Heart right ventricle (tissue), 16 donors: ENCODE data around the gene APOL6. TPM values are rescaled to one million over a fixed set of nuclear protein-coding genes. Genes with fewer than 3 reads are reported as not detected.
A peak's percentile ranks its signal among the peaks of the same experiment; 100 is the strongest.

ENCODE experiments used
- ATAC-seq, 8 donors: fragments of 200-7000 bp; cut with Tn5 transposase; one replicate each; pipeline ENCODE4 v1.9.1; 2020; ENCODE audit warnings: mild to moderate bottlenecking in 8 of 8, moderate library complexity in 8 of 8, moderate number of reproducible peaks in 1 of 8
- DNase-seq, 2 donors: peaks; one replicate each; pipeline ENCODE4 v3.0.0-alpha.2; 2020
- H3K27ac ChIP-seq, 10 donors: fragments of 200-600 bp; sonication (generic) in 2 of 10; one replicate each; pipeline versions ENCODE4 v1.5.0 to v1.8.0; 2020 to 2022; ENCODE audit warnings: mild to moderate bottlenecking in 3 of 10
- H3K27me3 ChIP-seq, 7 donors: fragments of 200-600 bp; one replicate each; pipeline ENCODE4 v1.8.0; 2021 to 2022; ENCODE audit warnings: mild to moderate bottlenecking in 2 of 7
- H3K36me3 ChIP-seq, 9 donors: fragments of 200-600 bp; sonication (generic) in 1 of 9; one replicate each; pipeline versions ENCODE4 v1.5.0 to v1.8.0; 2020 to 2022; ENCODE audit warnings: mild to moderate bottlenecking in 2 of 9
- H3K4me1 ChIP-seq, 9 donors: fragments of 200-600 bp; sonication (generic) in 1 of 9; one replicate each; pipeline versions ENCODE4 v1.5.0 to v1.8.0; 2020 to 2022; ENCODE audit warnings: mild to moderate bottlenecking in 4 of 9
- H3K4me3 ChIP-seq, 10 donors: fragments of 200-600 bp; sonication (generic) in 2 of 10; one replicate each; pipeline versions ENCODE4 v1.5.0 to v1.8.0; 2020 to 2022; ENCODE audit warnings: mild to moderate bottlenecking in 7 of 10, moderate library complexity in 2 of 10
- H3K9me3 ChIP-seq, 11 donors: fragments of 200-600 bp in 10 of 11; sonication (generic) in 2 of 11; one replicate each; pipeline versions ENCODE4 v1.5.0 to v1.8.0; 2013 to 2022; ENCODE audit warnings: mild to moderate bottlenecking in 2 of 11, control low read depth in 1 of 11, moderate library complexity in 1 of 11
- WGBS, 2 donors: extraction: QIAGEN DNeasy Blood & Tissue Kit; methylation state at CpG; one replicate each; pipeline ENCODE4 v1.1.7; 2013; ENCODE audit warnings: inconsistent platforms in 1 of 2; 5-methylcytosine and 5-hydroxymethylcytosine counted together
- intact Hi-C, 10 donors: fragments of 100-400 bp; cut with DNase I; formaldehyde crosslinking; loops; one replicate each; pipeline versions ENCODE4 v1.11.1 to v1.14.2; 2022
- polyA plus RNA-seq, 2 donors: library from polyadenylated mRNA; stranded (reverse); fragments of 200-250 nt; gene quantifications; one replicate each; pipeline ENCODE4 v1.2.3, GENCODE V29; 2013
- total RNA-seq, 10 donors: library from RNA; stranded (reverse); fragmentation: NEBNext Ultra II Directional in 3 of 10; extraction: Animal tissue kit (Norgen Biotek cat#: 25700) in 3 of 10; gene quantifications; one replicate each; pipeline versions ENCODE4 v1.2.1 to v1.2.4, GENCODE V29; 2021 to 2023
- TF ChIP-seq, protein P1 (sequence below), 9 donors: fragments of 200-600 bp; sonication (generic) in 2 of 9; IDR thresholded peaks; one replicate each; pipeline versions ENCODE4 v1.5.0 to v1.8.0; 2021 to 2022; ENCODE audit warnings: antibody characterized with exemption in 9 of 9, mild to moderate bottlenecking in 5 of 9, moderate library complexity in 1 of 9
- donor health status: Arrhythmogenic right ventricular cardiomyopathy.
- donor health status: ischemic (EF 13 %, LVEDD 7.1; RV severe dilation, severe dysfunction).
- donor health status: healthy with polysubstance abuse.
- donor health status: DM: no; HTN: yes; CAD: no.
- donor health status: DM: no; HTN: no; CAD: no.
- donor health status: ischemic (EF 25% LVEDD 6.9; RV normal size, moderate dysfunction).
- donor health status: ischemic (EF 25% LVEDD 5.7; RV mildly dilated, moderate dysfunction).
- donor health status: healthy.
- donor health status: DM: yes; HTN: yes; CAD: no.
- donor health status: Ischemic cardiomyopathy.
- donor health status: ischemic (EF 35%, LVEDD 5.7; RV mildly dilated, moderate dysfunction).
- donor health status: nonischemic (EF 11% LVEDD 7.7; RV severe dilation, severe dysfunction).
- donor health status: DM: yes; HTN: yes; CAD: no.
- donor health status: PGD.
- donor health status: ischemic (EF 29% LVEDD 5.4; RV normal size, mild dysfunction).
- donor health status: nonischemic (EF 23%, LVEDD 6.1; RV moderate dilation, normal function).

APOL6 gene
- total and polyA plus RNA-seq, 12 donors = 1.7 to 51.9 (median 7.6) TPM

DNA sequence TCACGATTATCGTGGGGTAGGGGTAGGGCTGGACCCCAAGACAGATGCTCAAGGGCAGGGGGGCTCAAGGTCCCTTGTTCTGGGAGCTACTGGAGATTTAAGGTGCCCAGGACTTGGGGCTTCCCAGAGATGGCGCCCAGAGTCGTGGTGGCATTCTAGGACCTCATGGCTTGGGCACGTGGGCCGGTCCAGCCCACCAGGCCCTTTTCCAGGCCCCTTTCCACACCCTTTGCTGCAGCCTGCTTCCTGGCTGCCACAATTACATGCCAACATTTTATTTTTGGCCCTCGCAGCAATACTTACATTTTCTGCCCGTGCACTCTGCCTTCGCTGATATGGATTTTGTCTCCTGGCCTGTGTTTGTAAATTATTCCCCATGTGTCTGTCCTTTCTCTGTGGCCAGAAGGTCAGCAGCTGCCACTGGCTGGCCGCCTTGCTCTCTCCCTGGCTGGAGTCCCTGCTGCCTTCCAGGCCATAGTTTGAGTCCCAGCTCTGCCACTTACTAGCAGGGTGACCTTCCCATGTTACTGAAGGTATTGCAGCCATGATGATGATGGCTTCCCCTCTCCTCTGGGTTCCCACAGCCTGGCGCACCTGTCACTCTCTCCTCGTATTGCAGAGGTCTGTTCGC, 42.3 kb upstream of the APOL6 start:
- Histone ChIP-seq H3K9me3 (no peaks in the 10 kb centered on the region), H3K36me3 (peaks cover 0 to 37% (median 0%) of the 10 kb centered on the region in 9 donors), H3K4me3 (no peak overlapping the region), H3K27ac (peak overlapping the region; percentile 53 to 92 (median 78)), H3K27me3 (no peaks in the 10 kb centered on the region), H3K4me1 (peaks cover 13 to 84% (median 39%) of the 10 kb centered on the region in 9 donors)
- WGBS, 2 donors = 30 to 46% methylated on average over 13 of the region's 13 CpGs
- peak; percentile 70 to 72 for DNase-seq
- intact Hi-C loops = no loop called here
- ATAC-seq = peak; percentile 56 to 89 (median 72)
- TF ChIP-seq, protein P1, sequence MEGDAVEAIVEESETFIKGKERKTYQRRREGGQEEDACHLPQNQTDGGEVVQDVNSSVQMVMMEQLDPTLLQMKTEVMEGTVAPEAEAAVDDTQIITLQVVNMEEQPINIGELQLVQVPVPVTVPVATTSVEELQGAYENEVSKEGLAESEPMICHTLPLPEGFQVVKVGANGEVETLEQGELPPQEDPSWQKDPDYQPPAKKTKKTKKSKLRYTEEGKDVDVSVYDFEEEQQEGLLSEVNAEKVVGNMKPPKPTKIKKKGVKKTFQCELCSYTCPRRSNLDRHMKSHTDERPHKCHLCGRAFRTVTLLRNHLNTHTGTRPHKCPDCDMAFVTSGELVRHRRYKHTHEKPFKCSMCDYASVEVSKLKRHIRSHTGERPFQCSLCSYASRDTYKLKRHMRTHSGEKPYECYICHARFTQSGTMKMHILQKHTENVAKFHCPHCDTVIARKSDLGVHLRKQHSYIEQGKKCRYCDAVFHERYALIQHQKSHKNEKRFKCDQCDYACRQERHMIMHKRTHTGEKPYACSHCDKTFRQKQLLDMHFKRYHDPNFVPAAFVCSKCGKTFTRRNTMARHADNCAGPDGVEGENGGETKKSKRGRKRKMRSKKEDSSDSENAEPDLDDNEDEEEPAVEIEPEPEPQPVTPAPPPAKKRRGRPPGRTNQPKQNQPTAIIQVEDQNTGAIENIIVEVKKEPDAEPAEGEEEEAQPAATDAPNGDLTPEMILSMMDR (IDR thresholded peaks at IDR 0.05) = no peak

DNA sequence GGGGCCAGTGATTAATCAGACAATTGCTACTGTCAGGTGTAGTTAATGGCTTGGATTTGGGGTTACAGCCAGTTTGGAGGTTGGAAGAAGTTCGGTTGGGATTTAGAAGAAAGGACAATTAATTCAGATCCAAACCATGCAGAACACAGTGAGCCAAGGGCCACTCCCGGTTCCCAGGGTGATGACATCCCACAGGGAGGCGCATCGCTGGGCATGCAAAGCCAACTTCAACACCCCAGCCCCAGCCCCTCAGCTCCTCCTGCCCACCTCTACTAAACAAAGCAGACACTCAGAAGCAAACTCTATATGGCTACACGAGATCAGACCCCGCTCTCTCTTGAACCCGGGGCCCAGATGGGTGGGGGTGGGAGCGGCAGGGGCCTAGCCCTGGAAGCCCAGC, 41.3 kb upstream of the APOL6 start:
- no peak overlapping the region for H3K4me3 ChIP-seq
- no peaks in the 10 kb centered on the region for H3K9me3 ChIP-seq
- TF ChIP-seq, protein P1 (IDR thresholded peaks at IDR 0.05) = no peak
- peaks cover 15 to 92% (median 39%) of the 10 kb centered on the region in 9 donors for H3K4me1 ChIP-seq
- ATAC-seq (no peak), DNase-seq (no peak)
- H3K27ac ChIP-seq = peak overlapping the region; percentile 53 to 92 (median 78)
- intact Hi-C loops = no loop called here
- 62 to 67% methylated on average over 8 of the region's 8 CpGs for WGBS, 2 donors
- peaks cover 0 to 35% (median 0%) of the 10 kb centered on the region in 9 donors for H3K36me3 ChIP-seq
- no peaks in the 10 kb centered on the region for H3K27me3 ChIP-seq

DNA sequence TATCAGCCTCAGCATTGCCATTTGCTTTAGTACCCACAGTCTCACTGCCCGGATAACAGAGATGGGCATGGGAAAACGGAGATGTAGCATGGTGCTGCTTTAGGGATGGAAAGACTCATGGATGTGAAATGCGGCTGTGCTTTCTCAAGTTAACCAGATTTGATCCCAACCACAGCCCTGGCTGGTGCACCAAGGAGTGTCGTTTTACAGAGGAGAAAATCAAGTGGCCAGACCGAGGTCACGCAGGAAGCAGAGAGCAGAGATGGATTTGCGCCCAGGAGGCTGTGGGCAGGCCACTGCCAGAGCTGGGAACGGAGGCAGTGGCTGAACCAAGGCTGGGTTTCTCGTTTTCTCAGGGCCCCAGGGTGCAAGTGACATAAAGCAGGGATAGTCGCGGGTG, 40.2 kb upstream of the APOL6 start:
- ATAC-seq = no peak
- no peak for DNase-seq
- WGBS, 2 donors = 49 to 57% methylated on average over 11 of the region's 11 CpGs
- peak overlapping the region in 9 of 10 donors; percentile 20 to 92 (median 69) for H3K27ac ChIP-seq
- no peak overlapping the region for H3K4me3 ChIP-seq
- peaks cover 15 to 84% (median 39%) of the 10 kb centered on the region in 9 donors for H3K4me1 ChIP-seq
- TF ChIP-seq, protein P1 (IDR thresholded peaks at IDR 0.05) = no peak
- intact Hi-C loops = no loop called here
- H3K27me3 ChIP-seq = no peaks in the 10 kb centered on the region
- peaks cover 0 to 35% (median 0%) of the 10 kb centered on the region in 9 donors for H3K36me3 ChIP-seq
- no peaks in the 10 kb centered on the region for H3K9me3 ChIP-seq

DNA sequence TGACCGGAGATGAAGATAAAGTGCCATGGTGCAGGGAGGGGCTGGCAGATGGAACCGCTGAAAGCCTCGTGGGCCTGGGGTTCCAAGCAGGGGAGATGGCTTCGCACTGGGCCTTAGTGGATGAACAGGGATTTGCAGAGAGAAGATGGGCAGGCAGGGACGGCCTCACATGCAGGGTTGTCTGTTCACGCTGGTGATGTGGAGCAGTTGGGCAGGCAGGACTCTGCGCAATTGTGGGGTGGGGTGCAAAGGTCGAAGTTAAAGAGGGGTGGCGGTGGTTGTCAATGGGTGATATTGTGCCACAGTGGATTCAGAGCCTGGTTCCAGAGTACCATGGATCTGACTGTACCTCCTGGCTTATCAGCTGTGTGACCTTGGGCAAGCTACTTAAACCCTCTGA, 39.0 kb upstream of the APOL6 start:
- DNase-seq (no peak), ATAC-seq (no peak)
- H3K27ac ChIP-seq = peak overlapping the region in 7 of 10 donors; percentile 20 to 92 (median 78)
- H3K9me3 ChIP-seq = no peaks in the 10 kb centered on the region
- TF ChIP-seq, protein P1 (IDR thresholded peaks at IDR 0.05) = no peak
- WGBS, 2 donors = 68 to 76% methylated on average over 9 of the region's 9 CpGs
- H3K4me3 ChIP-seq = no peak overlapping the region
- intact Hi-C loops = no loop called here
- H3K36me3 ChIP-seq = peaks cover 0 to 35% (median 0%) of the 10 kb centered on the region in 9 donors
- H3K27me3 ChIP-seq = no peaks in the 10 kb centered on the region
- peaks cover 15 to 77% (median 39%) of the 10 kb centered on the region in 9 donors for H3K4me1 ChIP-seq
